Naive thymus-derived CD4-positive, alpha-beta T cell (primary cell): Measurements from ENCODE around the gene SLC6A19. TPM values are rescaled to one million over a fixed set of nuclear protein-coding genes. Genes with fewer than 3 reads are reported as not detected.

Experiments used
- ATAC-seq: fragments of 150-1000 bp; cut with Tn5 transposase; 2 replicates; pipeline ENCODE4 v1.10.0; 2021; ENCODE audit warnings: mild to moderate bottlenecking, moderate library complexity
- CTCF ChIA-PET: fragments of 350-600 bp; sonication (Branson Sonifier 250); formaldehyde crosslinking; loops from one replicate; lab custom pipeline; 2021; ENCODE audit warnings: antibody characterized with exemption; lab: Charles Lee
- POLR2A ChIA-PET: fragments of 350-600 bp; sonication (Branson Sonifier 250); formaldehyde crosslinking; loops from one replicate; lab custom pipeline; 2021; ENCODE audit warnings: antibody characterized with exemption, inconsistent platforms; lab: Charles Lee
- DNase-seq, 9 donors: peaks; one replicate each; pipeline versions ENCODE4 v3.0.0 to v3.0.0-alpha.2; 2020 to 2022; ENCODE audit warnings: mixed read lengths in 1 of 9
- H3K27ac ChIP-seq: one replicate; pipeline ENCODE4 v1.7.0; 2013; ENCODE audit warnings: mild to moderate bottlenecking, low read depth, low read length, moderate library complexity
- H3K27me3 ChIP-seq, 2 donors: one replicate each; pipeline ENCODE4 v1.7.0; 2013; ENCODE audit warnings: low read length in 2 of 2, mild to moderate bottlenecking in 2 of 2, moderate library complexity in 2 of 2; ENCODE audit not compliant: control insufficient read depth in 2 of 2, insufficient read depth in 2 of 2
- H3K36me3 ChIP-seq, 3 experiments: 1 replicate in 2 of 3; 2 replicates in 1 of 3; pipeline ENCODE4 v1.7.0; 2013; ENCODE audit warnings: low read length in 3 of 3, mild to moderate bottlenecking in 3 of 3, moderate library complexity in 1 of 3; ENCODE audit not compliant: insufficient read depth in 3 of 3, control insufficient read depth in 2 of 3
- H3K4me1 ChIP-seq, 2 donors: one replicate each; pipeline ENCODE4 v1.7.0; 2013; ENCODE audit warnings: low read length in 2 of 2, mild to moderate bottlenecking in 2 of 2, moderate library complexity in 1 of 2; ENCODE audit not compliant: control insufficient read depth in 2 of 2, insufficient read depth in 2 of 2
- H3K4me3 ChIP-seq: 2 replicates; pipeline ENCODE4 v1.7.0; 2013; ENCODE audit warnings: mild to moderate bottlenecking, low read length
- H3K9me3 ChIP-seq, 3 experiments: 1 replicate in 2 of 3; 2 replicates in 1 of 3; pipeline ENCODE4 v1.7.0; 2013; ENCODE audit warnings: low read length in 3 of 3; ENCODE audit not compliant: control insufficient read depth in 2 of 3
- H3K27ac Mint-ChIP-seq, 9 donors: one replicate each; pipeline ENCODE4 v1.8.0; 2020 to 2022; ENCODE audit warnings: mixed read lengths in 9 of 9, mild to moderate bottlenecking in 8 of 9, moderate library complexity in 5 of 9, inconsistent platforms in 2 of 9
- H3K27me3 Mint-ChIP-seq, 5 donors: one replicate each; pipeline ENCODE4 v1.8.0; 2021 to 2022; ENCODE audit warnings: mixed read lengths in 5 of 5, mild to moderate bottlenecking in 1 of 5
- H3K36me3 Mint-ChIP-seq, 5 donors: one replicate each; pipeline ENCODE4 v1.8.0; 2020 to 2022; ENCODE audit warnings: mixed read lengths in 5 of 5, mild to moderate bottlenecking in 3 of 5, inconsistent platforms in 1 of 5
- H3K4me1 Mint-ChIP-seq, 7 donors: one replicate each; pipeline ENCODE4 v1.8.0; 2020 to 2022; ENCODE audit warnings: mixed read lengths in 7 of 7, mild to moderate bottlenecking in 3 of 7, inconsistent platforms in 1 of 7
- H3K4me3 Mint-ChIP-seq, 10 donors: one replicate each; pipeline ENCODE4 v1.8.0; 2020 to 2022; ENCODE audit warnings: mild to moderate bottlenecking in 10 of 10, mixed read lengths in 10 of 10, moderate library complexity in 6 of 10, inconsistent platforms in 2 of 10
- H3K9me3 Mint-ChIP-seq, 11 donors: one replicate each; pipeline ENCODE4 v1.8.0; 2020 to 2022; ENCODE audit warnings: mixed read lengths in 11 of 11, mild to moderate bottlenecking in 4 of 11, inconsistent platforms in 1 of 11, moderate library complexity in 1 of 11
- intact Hi-C, 2 donors: fragments of 100-400 bp; cut with micrococcal nuclease; formaldehyde crosslinking; loops; one replicate each; pipeline ENCODE4 v1.15.1; 2023
- polyA plus RNA-seq, 2 donors: library from polyadenylated mRNA; unstranded; fragments of 300-500 nt; fragmentation: Illumina TruSeq; gene quantifications; one replicate each; pipeline ENCODE4 v1.2.3, GENCODE V29; 2021
- total RNA-seq, 6 experiments: library from RNA in 5 of 6; stranded (reverse) in 5 of 6; gene quantifications; 1 replicate in 5 of 6; 2 replicates in 1 of 6; pipeline ENCODE4 v1.2.3 and lab custom pipeline; 2021 to 2026

The SLC6A19 gene
- total RNA-seq (not detected), polyA plus RNA-seq (not detected), total RNA-seq (lab: John Stamatoyannopoulos, UW) (not detected)

DNA sequence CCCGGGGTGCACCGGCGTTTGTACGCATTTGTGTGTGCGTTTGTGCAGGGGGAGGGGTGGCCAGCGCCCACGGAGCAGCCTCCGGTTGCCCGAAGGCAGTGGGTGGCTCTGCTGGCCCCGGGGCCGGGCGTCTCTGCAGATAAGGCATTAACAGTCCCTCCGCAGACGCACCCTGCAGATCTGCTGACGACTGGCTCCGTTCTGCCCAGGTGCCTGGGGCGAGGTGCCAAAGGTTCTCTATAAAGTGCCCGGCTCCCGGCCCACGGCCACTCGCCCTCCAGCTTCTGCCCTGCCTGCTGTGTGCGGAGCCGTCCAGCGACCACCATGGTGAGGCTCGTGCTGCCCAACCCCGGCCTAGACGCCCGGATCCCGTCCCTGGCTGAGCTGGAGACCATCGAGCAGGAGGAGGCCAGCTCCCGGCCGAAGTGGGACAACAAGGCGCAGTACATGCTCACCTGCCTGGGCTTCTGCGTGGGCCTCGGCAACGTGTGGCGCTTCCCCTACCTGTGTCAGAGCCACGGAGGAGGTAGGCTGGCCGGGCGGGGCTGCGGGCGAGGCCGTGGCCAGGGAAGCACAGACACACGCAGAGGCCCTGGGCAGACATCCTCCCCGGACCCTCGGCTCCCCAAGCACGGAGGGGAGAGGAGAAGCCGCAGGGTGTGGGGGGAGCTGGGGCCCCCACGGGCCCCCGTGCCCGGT is at the start of gene SLC6A19:
SLC6A19 (plus strand) TSS at position 269 of the 699 bp plus-strand sequence; CDS start at position 325, 56 bp downstream.
- no peak for DNase-seq
- H3K4me1 ChIP-seq = no peaks in the 10 kb centered on the region
- intact Hi-C loops = no loop called here
- ChIA-PET CTCF (interaction anchor here (0.6 kb wide), 1 partner anchor 447 kb away, joined by 3 read pairs; no protein-coding TSS in a partner anchor), POLR2A (no interaction called here)
- no peak within 1 kb of the TSS for H3K27ac Mint-ChIP-seq
- no peaks in the 10 kb centered on the region for H3K9me3 ChIP-seq
- no peak within 1 kb of the TSS for H3K4me3 Mint-ChIP-seq
- ATAC-seq = no peak
- H3K27ac ChIP-seq = no peak within 1 kb of the TSS
- no peak within 1 kb of the TSS for H3K4me3 ChIP-seq
- no peaks in the 10 kb centered on the region for H3K36me3 Mint-ChIP-seq
- peaks cover 0 to 8% (median 3%) of the 10 kb centered on the region in 5 donors for H3K27me3 Mint-ChIP-seq
- H3K27me3 ChIP-seq = no peaks in the 10 kb centered on the region
- no peaks in the 10 kb centered on the region for H3K36me3 ChIP-seq
- H3K4me1 Mint-ChIP-seq = peaks cover 0 to 5% (median 0%) of the 10 kb centered on the region in 7 donors
- no peaks in the 10 kb centered on the region for H3K9me3 Mint-ChIP-seq

DNA sequence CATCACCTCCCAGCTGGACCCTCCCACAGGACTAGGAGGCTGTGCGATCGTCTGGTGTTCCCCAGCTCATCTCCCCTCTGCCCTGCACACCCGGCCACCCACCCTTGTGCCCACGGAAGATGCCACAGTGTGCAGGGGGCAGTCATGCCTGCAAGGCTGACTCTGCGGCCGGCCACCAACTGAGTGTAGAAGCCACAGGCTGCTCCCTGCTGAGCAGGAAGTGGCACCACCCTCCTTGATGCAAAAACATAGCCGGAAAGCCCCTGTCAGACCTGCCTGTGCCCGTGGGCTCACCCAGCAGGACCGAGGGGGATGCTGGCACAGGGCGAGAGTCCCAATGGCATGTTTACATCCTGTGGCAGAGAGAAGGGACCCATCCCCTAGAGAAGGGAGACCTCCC is 49.2 kb upstream of the SLC6A19 start:
- ATAC-seq = peak; percentile 65
- H3K27ac ChIP-seq = no peak overlapping the region

GRCh38 chr5:1152771-1153282 is 48.6 kb upstream of the SLC6A19 start:
- ChIA-PET CTCF (no interaction called here), POLR2A (no interaction called here)
- no peaks in the 10 kb centered on the region for H3K36me3 ChIP-seq
- H3K4me3 Mint-ChIP-seq = no peak overlapping the region
- H3K36me3 Mint-ChIP-seq = peaks cover 0 to 9% (median 1%) of the 10 kb centered on the region in 5 donors
- peaks cover 0 to 11% of the 10 kb centered on the region in 2 donors for H3K4me1 ChIP-seq
- peaks cover 0 to 14% (median 6%) of the 10 kb centered on the region in 7 donors for H3K4me1 Mint-ChIP-seq
- DNase-seq (no peak), ATAC-seq (no peak)
- peaks cover 0 to 12% (median 7%) of the 10 kb centered on the region in 11 donors for H3K9me3 Mint-ChIP-seq
- no peak overlapping the region for H3K4me3 ChIP-seq
- H3K27me3 Mint-ChIP-seq = peaks cover 22 to 46% (median 24%) of the 10 kb centered on the region in 5 donors
- no peaks in the 10 kb centered on the region for H3K9me3 ChIP-seq
- no peaks in the 10 kb centered on the region for H3K27me3 ChIP-seq
- H3K27ac ChIP-seq = no peak overlapping the region
- H3K27ac Mint-ChIP-seq = no peak overlapping the region
- intact Hi-C loops = no loop called here

More for the DNA sequence above, 49.2 kb upstream of the SLC6A19 start:
- peaks cover 0 to 2% (median 0%) of the 10 kb centered on the region in 5 donors for H3K36me3 Mint-ChIP-seq
- CTCF ChIA-PET = no interaction called here
- POLR2A ChIA-PET = no interaction called here
- H3K4me3 Mint-ChIP-seq = peak overlapping the region in 1 of 10 donors; percentile 29
- Histone ChIP-seq H3K9me3 (no peaks in the 10 kb centered on the region), H3K4me3 (no peak overlapping the region), H3K27me3 (no peaks in the 10 kb centered on the region), H3K36me3 (no peaks in the 10 kb centered on the region), H3K4me1 (peaks cover 0 to 11% of the 10 kb centered on the region in 2 donors)
- DNase-seq = no peak
- no peak overlapping the region for H3K27ac Mint-ChIP-seq
- peaks cover 0 to 6% (median under 1%) of the 10 kb centered on the region in 11 donors for H3K9me3 Mint-ChIP-seq
- intact Hi-C loops = no loop called here
- H3K4me1 Mint-ChIP-seq = peaks cover 0 to 7% (median 4%) of the 10 kb centered on the region in 7 donors
- H3K27me3 Mint-ChIP-seq = peaks cover 15 to 39% (median 17%) of the 10 kb centered on the region in 5 donors

- Histone ChIP-seq H3K4me1 (peaks cover 0 to 11% of the 10 kb centered on the region in 2 donors), H3K27ac (no peak overlapping the region), H3K27me3 (no peaks in the 10 kb centered on the region), H3K36me3 (no peaks in the 10 kb centered on the region), H3K4me3 (no peak overlapping the region), H3K9me3 (no peaks in the 10 kb centered on the region)
- CTCF ChIA-PET = no interaction called here
- intact Hi-C loops = no loop called here
- H3K27ac Mint-ChIP-seq = no peak overlapping the region
- H3K4me3 Mint-ChIP-seq = no peak overlapping the region
- H3K36me3 Mint-ChIP-seq = peaks cover 0 to 10% (median 1%) of the 10 kb centered on the region in 5 donors
- POLR2A ChIA-PET = no interaction called here
- peaks cover 26 to 52% (median 27%) of the 10 kb centered on the region in 5 donors for H3K27me3 Mint-ChIP-seq
- no peak for DNase-seq
- H3K9me3 Mint-ChIP-seq = peaks cover 0 to 14% (median 8%) of the 10 kb centered on the region in 11 donors
- peaks cover 0 to 15% (median 6%) of the 10 kb centered on the region in 7 donors for H3K4me1 Mint-ChIP-seq
- ATAC-seq = peak; percentile 45
Observed at GRCh38 chr5:1153428-1153827, 48.0 kb upstream of the SLC6A19 start.

- Mint-ChIP-seq H3K27me3 (peaks cover 45 to 67% (median 46%) of the 10 kb centered on the region in 5 donors), H3K4me1 (peaks cover 0 to 15% (median 6%) of the 10 kb centered on the region in 7 donors), H3K27ac (no peak overlapping the region), H3K9me3 (peaks cover 0 to 14% (median 8%) of the 10 kb centered on the region in 11 donors), H3K36me3 (peaks cover 0 to 10% (median 1%) of the 10 kb centered on the region in 5 donors), H3K4me3 (peak overlapping the region in 3 of 10 donors; percentile 41 to 53 (median 43))
- peaks cover 0 to 11% of the 10 kb centered on the region in 2 donors for H3K4me1 ChIP-seq
- H3K27ac ChIP-seq = no peak overlapping the region
- DNase-seq = no peak
- H3K4me3 ChIP-seq = no peak overlapping the region
- ChIA-PET POLR2A (no interaction called here), CTCF (no interaction called here)
- no peaks in the 10 kb centered on the region for H3K36me3 ChIP-seq
- H3K27me3 ChIP-seq = no peaks in the 10 kb centered on the region
- intact Hi-C loops = no loop called here
- no peaks in the 10 kb centered on the region for H3K9me3 ChIP-seq
- ATAC-seq = no peak
Observed at GRCh38 chr5:1155191-1156032, 46.0 kb upstream of the SLC6A19 start.

DNA sequence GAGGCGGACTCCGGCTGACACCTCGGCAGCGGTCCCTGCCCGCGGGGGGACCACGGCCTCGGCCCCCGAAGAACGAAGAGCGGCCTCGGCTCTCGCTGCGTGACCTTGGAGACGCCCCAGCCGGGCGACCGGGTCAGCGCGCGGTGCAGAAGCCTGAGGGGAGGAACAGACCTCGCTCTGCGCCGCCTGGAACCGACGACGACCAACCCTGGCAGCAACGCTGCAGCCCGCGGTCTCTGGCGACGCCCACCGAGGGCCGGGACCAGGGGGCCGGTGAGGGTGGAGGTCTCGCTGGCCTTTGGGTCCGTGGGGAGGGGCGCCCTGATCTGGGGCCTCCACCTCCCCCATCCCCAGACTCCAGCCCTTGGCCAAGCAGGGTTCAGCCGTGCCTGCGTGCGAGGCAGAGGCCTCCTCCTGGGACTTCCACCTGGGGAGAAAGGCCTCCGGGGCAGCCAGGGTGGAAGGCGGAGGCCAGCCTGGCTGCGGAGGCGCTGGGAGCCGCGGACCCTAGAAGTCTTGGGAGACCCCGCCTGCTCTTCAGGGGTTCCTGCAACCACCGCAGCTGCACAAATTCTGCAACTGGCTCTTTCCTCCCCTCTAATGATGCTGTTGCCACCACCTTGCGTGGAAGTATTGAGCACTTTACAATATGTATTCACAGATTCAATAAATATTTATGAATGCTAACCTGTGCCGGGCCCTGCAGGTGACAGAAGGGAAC is 45.2 kb upstream of the SLC6A19 start:
- H3K36me3 ChIP-seq = no peaks in the 10 kb centered on the region
- H3K9me3 ChIP-seq = no peaks in the 10 kb centered on the region
- ChIA-PET POLR2A (no interaction called here), CTCF (no interaction called here)
- peaks cover 0 to 14% (median 8%) of the 10 kb centered on the region in 11 donors for H3K9me3 Mint-ChIP-seq
- no peaks in the 10 kb centered on the region for H3K27me3 ChIP-seq
- DNase-seq (no peak), ATAC-seq (no peak)
- H3K27ac ChIP-seq = no peak overlapping the region
- H3K36me3 Mint-ChIP-seq = peaks cover 0 to 10% (median 1%) of the 10 kb centered on the region in 5 donors
- H3K4me1 ChIP-seq = peaks cover 0 to 11% of the 10 kb centered on the region in 2 donors
- no peak overlapping the region for H3K27ac Mint-ChIP-seq
- no peak overlapping the region for H3K4me3 ChIP-seq
- peaks cover 46 to 62% (median 47%) of the 10 kb centered on the region in 5 donors for H3K27me3 Mint-ChIP-seq
- H3K4me3 Mint-ChIP-seq = peak overlapping the region in 3 of 10 donors; percentile 6 to 74 (median 18)
- intact Hi-C loops = no loop called here
- peaks cover 0 to 15% (median 6%) of the 10 kb centered on the region in 7 donors for H3K4me1 Mint-ChIP-seq
